GM12878 (cell line): ENCODE data around the gene MYLK4. TPM values are rescaled to one million over a fixed set of nuclear protein-coding genes. Genes with fewer than 3 reads are reported as not detected.
A peak's percentile ranks its signal among the peaks of the same experiment; 100 is the strongest.

Experiments
- ATAC-seq: fragments of 200-7000 bp; cut with Tn5 transposase; 3 replicates; pipeline ENCODE4 v1.9.1; 2020; ENCODE audit warnings: mild to moderate bottlenecking, moderate library complexity
- BruUV-seq: library from RNA; stranded (reverse); fragments of 400-500 nt; replicated peaks from 2 replicates; lab custom pipeline; 2021; lab: Mats Ljungman, UMichigan
- CTCF ChIA-PET: fragments of 300-600 bp; sonication (Branson Sonifier 250); formaldehyde crosslinking; extraction: SDS; loops from one replicate; lab custom pipeline; 2021; ENCODE audit warnings: inconsistent platforms; lab: Yijun Ruan, JAX
- POLR2A ChIA-PET: fragments of 350-600 bp; formaldehyde crosslinking; extraction: SDS; loops from one replicate; lab custom pipeline; 2021; ENCODE audit warnings: inconsistent platforms; lab: Charles Lee
- RAD21 ChIA-PET: fragments of 300-600 bp; sonication (Branson Sonifier 250); formaldehyde crosslinking; loops from one replicate; lab custom pipeline; 2023; ENCODE audit warnings: antibody characterized with exemption; ENCODE audit not compliant: unreplicated experiment; lab: Charles Lee
- SMC1A ChIA-PET: fragments of 300-600 bp; sonication (Branson Sonifier 250); formaldehyde crosslinking; loops from one replicate; lab custom pipeline; 2023; ENCODE audit not compliant: unreplicated experiment, uncharacterized antibody; lab: Charles Lee
- DNase-seq: peaks from one replicate; pipeline ENCODE4 v3.0.0-alpha.2; 2011; ENCODE audit warnings: low read depth, low spot score
- FAIRE-seq: peaks from 3 replicates; lab custom pipeline; 2011; peaks lifted over from hg19 to GRCh38; lab: Jason Lieb, UNC
- H2AFZ ChIP-seq: 2 replicates; pipeline ENCODE4 v1.6.0; 2011; ENCODE audit warnings: low read depth, low read length, control low read depth; ENCODE audit not compliant: control insufficient read depth
- H3K27ac ChIP-seq: 2 replicates; pipeline ENCODE4 v1.5.1; 2011; ENCODE audit warnings: control low read depth; ENCODE audit not compliant: control insufficient read depth, insufficient read depth
- H3K27me3 ChIP-seq, 2 experiments: replicated peaks in 1 of 2; 2 replicates each; pipeline versions ENCODE4 v1.6.0 to v1.6.1; 2011; ENCODE audit warnings: low read length in 1 of 2; ENCODE audit not compliant: control insufficient read depth in 2 of 2, insufficient read depth in 2 of 2
- H3K36me3 ChIP-seq, 2 experiments: 2 replicates each; pipeline ENCODE4 v1.5.1; 2011; ENCODE audit warnings: low read length in 1 of 2; ENCODE audit not compliant: control insufficient read depth in 2 of 2, insufficient read depth in 2 of 2
- H3K4me1 ChIP-seq: 2 replicates; pipeline ENCODE4 v1.6.1; 2011; ENCODE audit warnings: mild to moderate bottlenecking, low read length, moderate library complexity, mixed read lengths; ENCODE audit not compliant: control insufficient read depth, insufficient read depth
- H3K4me2 ChIP-seq: 2 replicates; pipeline ENCODE4 v1.6.0; 2011; ENCODE audit warnings: control low read depth; ENCODE audit not compliant: control insufficient read depth, insufficient read depth
- H3K4me3 ChIP-seq: fragments of 200-600 bp; sonication (generic); 2 replicates; pipeline ENCODE4 v1.5.1; 2016
- H3K79me2 ChIP-seq: 2 replicates; pipeline ENCODE4 v1.6.0; 2011; ENCODE audit warnings: low read length; ENCODE audit not compliant: control insufficient read depth, insufficient read depth
- H3K9ac ChIP-seq: 2 replicates; pipeline ENCODE4 v1.8.0; 2011; ENCODE audit warnings: low read length, control low read depth, mixed read lengths; ENCODE audit not compliant: control insufficient read depth, insufficient read depth
- H3K9me3 ChIP-seq: replicated peaks from 3 replicates; pipeline ENCODE4 v1.5.1; 2011; ENCODE audit warnings: mild to moderate bottlenecking, low read length; ENCODE audit not compliant: control insufficient read depth, insufficient read depth
- H4K20me1 ChIP-seq: 2 replicates; pipeline ENCODE4 v1.6.0; 2011; ENCODE audit not compliant: control insufficient read depth, insufficient read depth
- ATF3 ChIP-seq: IDR thresholded peaks from 2 replicates; pipeline ENCODE4 v1.6.1; 2011; ENCODE audit warnings: low read depth, mild to moderate bottlenecking, low read length, moderate library complexity, borderline replicate concordance; ENCODE audit errors: extremely low read depth
- BHLHE40 ChIP-seq, 2 experiments: fragments of 450-650 bp in 1 of 2; IDR thresholded peaks; 2 replicates each; pipeline ENCODE4 v1.6.1; 2011 to 2017; ENCODE audit warnings: low read depth in 2 of 2, borderline replicate concordance in 1 of 2, improper control_type of control experiment in 1 of 2, low read length in 1 of 2, mild to moderate bottlenecking in 1 of 2
- CTCF ChIP-seq, 3 experiments: IDR thresholded peaks in 2 of 3; conservative IDR thresholded peaks in 1 of 3; 2 replicates each; pipeline ENCODE4 v1.5.1; 2011; ENCODE audit warnings: low read depth in 3 of 3, low read length in 3 of 3, mild to moderate bottlenecking in 3 of 3, control low read depth in 2 of 3, moderate library complexity in 2 of 3, inconsistent platforms in 1 of 3, mixed read lengths in 1 of 3; ENCODE audit not compliant: control insufficient read depth in 2 of 3, insufficient read depth in 1 of 3; ENCODE audit errors: extremely low read depth in 1 of 3
- JUND ChIP-seq: IDR thresholded peaks from 2 replicates; pipeline ENCODE4 v1.6.1; 2012; ENCODE audit warnings: low read depth, mild to moderate bottlenecking, low read length, improper control_type of control experiment, moderate library complexity
- KAT2A ChIP-seq: conservative IDR thresholded peaks from 2 replicates; pipeline ENCODE4 v1.6.1; 2011; ENCODE audit warnings: low read depth, low read length; ENCODE audit not compliant: control insufficient read depth
- RBBP5 ChIP-seq: fragments of 200-600 bp; sonication (generic); conservative IDR thresholded peaks from 2 replicates; pipeline ENCODE4 v1.6.1; 2016
- SIN3A ChIP-seq: IDR thresholded peaks from 2 replicates; pipeline ENCODE4 v1.6.1; 2012; ENCODE audit warnings: low read depth, low read length, improper control_type of control experiment
- TARDBP ChIP-seq: IDR thresholded peaks from 2 replicates; pipeline ENCODE4 v1.6.1; 2016; ENCODE audit warnings: borderline replicate concordance
- ZBED1 ChIP-seq: IDR thresholded peaks from 2 replicates; pipeline ENCODE4 v1.6.1; 2016; ENCODE audit warnings: borderline replicate concordance
- ZNF384 ChIP-seq: IDR thresholded peaks from 2 replicates; pipeline ENCODE4 v1.6.1; 2012; ENCODE audit warnings: low read depth, mild to moderate bottlenecking, low read length, improper control_type of control experiment, borderline replicate concordance
- WGBS: methylation state at CpG from one replicate; pipeline ENCODE4 v1.1.6; 2016; ENCODE audit warnings: low lambda C conversion rate; ENCODE audit not compliant: insufficient replicate concordance, insufficient coverage; ENCODE audit errors: missing lambda C conversion rate; 5-methylcytosine and 5-hydroxymethylcytosine counted together
- in situ Hi-C: fragments of 300-500 bp; cut with MboI; formaldehyde crosslinking; loops from 9 replicates; pipeline ENCODE4 v1.14.3; 2018; ENCODE audit warnings: mixed read lengths
- intact Hi-C: fragments of 100-400 bp; cut with micrococcal nuclease; formaldehyde crosslinking; loops from one replicate; pipeline ENCODE4 v1.14.2; 2022; ENCODE audit not compliant: unreplicated experiment
- polyA plus RNA-seq, 11 experiments: library from polyadenylated mRNA; depleted of rRNA in 4 of 11; unstranded in 6 of 11; stranded (reverse) in 5 of 11; fragments of >200 nt; fragmentation: Nextera tagmentation in 4 of 11; fragmentation: Illumina TruSeq in 1 of 11; extraction: Ambion mirVana in 4 of 11; extraction: Trizol in 1 of 11; gene quantifications; 1 replicate in 1 of 11; 2 replicates in 10 of 11; pipeline versions ENCODE4 v1.2.1 to v1.2.3, GENCODE V29; 2011 to 2016; ENCODE audit warnings: inconsistent platforms in 2 of 11, missing spikeins in 2 of 11, low read depth in 1 of 11
- total RNA-seq, 4 experiments: library from RNA; depleted of rRNA in 3 of 4; stranded (reverse); fragments of >200 nt in 3 of 4; fragmentation: Illumina TruSeq in 1 of 4; extraction: Trizol in 1 of 4; gene quantifications; 2 replicates each; pipeline versions ENCODE4 v1.2.1 to v1.2.3, GENCODE V29; 2013 to 2021

The MYLK4 gene
- total and polyA plus RNA-seq, 10 of the 15 experiments (the other 5 are each of a cell fraction or from before 2014, with no cell fraction given): under 0.01 to 0.09 (median 0.05) TPM; not detected in 1

DNA sequence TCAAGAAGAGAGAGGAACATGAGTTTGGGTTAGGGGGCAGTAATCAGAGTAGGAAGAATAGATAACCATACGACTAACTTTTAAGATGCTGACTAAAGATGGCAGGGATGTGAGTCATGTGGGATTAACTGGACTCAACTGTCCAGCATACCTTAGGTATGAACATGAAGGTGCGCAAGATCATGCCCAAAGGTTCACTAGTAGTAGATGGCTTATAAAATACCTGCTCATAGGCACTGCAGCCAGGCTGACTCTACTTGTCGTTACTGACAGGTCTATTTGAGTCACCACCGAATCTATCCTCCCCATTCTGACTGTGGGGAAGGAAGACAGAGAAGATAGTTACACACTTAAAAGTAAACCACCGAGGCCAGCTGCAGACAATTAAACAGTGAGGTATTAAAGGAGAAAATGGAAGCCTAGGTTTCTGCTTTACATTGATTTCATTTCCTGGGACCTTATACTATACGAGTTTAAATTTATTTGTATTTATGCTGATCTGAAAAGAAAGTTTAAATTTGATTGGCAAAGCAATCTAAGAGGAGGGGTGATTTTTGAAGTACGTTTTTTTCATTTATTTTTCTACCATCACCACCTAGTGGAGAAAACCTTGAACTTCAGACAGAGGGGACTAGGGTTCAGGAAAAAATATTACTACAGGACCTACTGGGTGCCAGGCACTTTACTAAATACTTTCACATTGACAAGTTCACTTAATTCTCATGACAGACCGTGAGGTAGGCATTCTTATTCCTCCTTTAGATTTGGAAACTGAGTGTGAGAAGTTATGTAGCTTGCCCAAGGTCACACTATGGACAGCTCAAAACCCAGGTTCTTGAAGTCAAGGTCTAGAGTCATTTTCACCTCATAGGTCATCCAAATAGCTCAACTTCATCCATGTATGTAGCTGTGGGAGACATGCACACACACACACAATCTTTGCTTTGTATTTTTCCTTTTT, 10.4 kb upstream of the MYLK4 start (continued):
- TF ChIP-seq RBBP5: no peak
- peak; percentile 45 to 53 (median 47); a peak in 5 of 6 replicates for TF ChIP-seq CTCF (IDR thresholded peaks at IDR 0.05 in 2 of 3, conservative IDR thresholded peaks at IDR 0.05 in 1 of 3; ENCODE audit: control insufficient read depth in 2 of 3, extremely low read depth in 1 of 3, insufficient read depth in 1 of 3, low read depth in 3 of 3, low read length in 3 of 3)

DNA sequence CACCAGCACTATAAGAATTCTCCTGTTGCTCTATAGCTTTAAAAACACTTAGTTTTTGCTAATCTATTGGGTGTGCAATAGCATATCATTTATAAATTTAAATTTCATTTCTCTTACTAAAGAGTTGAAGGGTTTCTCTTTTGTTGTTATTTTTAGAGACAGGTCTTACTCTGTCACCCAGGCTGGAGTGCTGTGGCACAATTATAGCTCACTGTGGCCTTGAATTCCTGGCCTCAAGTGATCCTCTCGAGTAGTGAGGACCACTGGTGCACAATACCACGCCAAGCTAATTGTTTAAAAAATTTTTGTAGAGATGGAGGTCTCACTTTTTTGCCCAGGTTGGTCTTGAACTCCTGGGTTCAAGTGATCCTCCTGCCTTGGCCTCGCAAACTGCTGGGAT, 8.3 kb upstream of the MYLK4 start:
- ChIA-PET SMC1A (interaction anchor here (0.6 to 4.0 kb wide), 5 partner anchors 9 to 183 kb away, joined by 3 to 20 read pairs (median 9); partner anchors contain the start of gene MYLK4), RAD21 (no interaction called here), CTCF (interaction anchor here (2.4 to 3.2 kb wide), 3 partner anchors 9 to 21 kb away, joined by 8 to 21 read pairs (median 18); partner anchors contain the start of gene MYLK4), POLR2A (no interaction called here)
- Histone ChIP-seq H4K20me1 (no peaks in the 10 kb centered on the region), H3K27me3 (peaks cover 0 to 3% of the 10 kb centered on the region in 2 experiments; a peak in 2 of 4 replicates), H3K36me3 (no peaks in the 10 kb centered on the region), H2AFZ (no peak overlapping the region), H3K27ac (no peak overlapping the region), H3K9ac (no peak overlapping the region), H3K79me2 (no peaks in the 10 kb centered on the region), H3K4me3 (no peak overlapping the region), H3K9me3 (no peaks in the 10 kb centered on the region; the same call in 2 of the 3 replicates), H3K4me2 (no peak overlapping the region), H3K4me1 (no peaks in the 10 kb centered on the region)
- 30% methylated on average over 3 of the region's 3 CpGs for WGBS
- DNase-seq: no peak
- no peak for ATAC-seq
- TF ChIP-seq JUND: no peak
- no peak for TF ChIP-seq BHLHE40 (IDR thresholded peaks at IDR 0.05; ENCODE audit: borderline replicate concordance in 1 of 2, low read depth in 2 of 2, low read length in 1 of 2)
- TF ChIP-seq ZBED1: no peak
- no peak for TF ChIP-seq SIN3A
- no peak for TF ChIP-seq ATF3
- no peak for TF ChIP-seq ZNF384
- TF ChIP-seq KAT2A: no peak
- TF ChIP-seq TARDBP: no peak
- in situ Hi-C loops (loop anchor here (10.0 kb wide), 1 partner anchor 1164 kb away; no protein-coding TSS in a partner anchor), intact Hi-C loops (no loop called here)
- FAIRE-seq: no peak
- BruUV-seq: no TSS peak
